ENCODE data around the gene FTMT. TPM values are rescaled to one million over a fixed set of nuclear protein-coding genes. Genes with fewer than 3 reads are reported as not detected.

The FTMT gene
- polyA plus RNA-seq, 1 experiment: not detected

GRCh38 chr5:121873409-121873808 lies 21.7 kb downstream of the FTMT start:
- TF ChIP-seq CTCF (IDR thresholded peaks at IDR 0.05; ENCODE audit: insufficient read depth, low read depth, low read length): no peak
- no peaks in the 10 kb centered on the region for H3K27me3 ChIP-seq (ENCODE audit: control insufficient read depth, insufficient read depth, low read length)
- CTCF ChIA-PET: no interaction called here
- DNase-seq (ENCODE audit: low read depth): no peak
- POLR2A ChIA-PET: no interaction called here
- H3K4me3 ChIP-seq (ENCODE audit: low read depth, low read length): no peak overlapping the region
- H3K36me3 ChIP-seq (ENCODE audit: control insufficient read depth, insufficient read depth, low read length): no peaks in the 10 kb centered on the region

- CTCF ChIA-PET: no interaction called here
Measured at GRCh38 chr5:121885630-121886029, 33.9 kb downstream of the FTMT start.

GRCh38 chr5:121887727-121888126 lies 36.0 kb downstream of the FTMT start:
- no peak overlapping the region for H3K4me3 ChIP-seq (ENCODE audit: low read depth, low read length)
- no peak for DNase-seq (ENCODE audit: low read depth)
- no peaks in the 10 kb centered on the region for H3K27me3 ChIP-seq (ENCODE audit: control insufficient read depth, insufficient read depth, low read length)
- ChIA-PET POLR2A (no interaction called here), CTCF (no interaction called here)
- H3K36me3 ChIP-seq (ENCODE audit: control insufficient read depth, insufficient read depth, low read length): no peaks in the 10 kb centered on the region
- TF ChIP-seq CTCF (IDR thresholded peaks at IDR 0.05; ENCODE audit: insufficient read depth, low read depth, low read length): no peak

More at GRCh38 chr5:121885630-121886029, 33.9 kb downstream of the FTMT start:
- POLR2A ChIA-PET: no interaction called here
- TF ChIP-seq CTCF (IDR thresholded peaks at IDR 0.05; ENCODE audit: insufficient read depth, low read depth, low read length): no peak
- no peak for DNase-seq (ENCODE audit: low read depth)
- no peaks in the 10 kb centered on the region for H3K36me3 ChIP-seq (ENCODE audit: control insufficient read depth, insufficient read depth, low read length)
- H3K4me3 ChIP-seq (ENCODE audit: low read depth, low read length): no peak overlapping the region
- no peaks in the 10 kb centered on the region for H3K27me3 ChIP-seq (ENCODE audit: control insufficient read depth, insufficient read depth, low read length)

GRCh38 chr5:121890297-121890858 lies 38.7 kb downstream of the FTMT start:
- Histone ChIP-seq H3K27me3 (ENCODE audit: control insufficient read depth, insufficient read depth, low read length) (no peaks in the 10 kb centered on the region), H3K36me3 (ENCODE audit: control insufficient read depth, insufficient read depth, low read length) (no peaks in the 10 kb centered on the region), H3K4me3 (ENCODE audit: low read depth, low read length) (no peak overlapping the region)
- POLR2A ChIA-PET: no interaction called here
- CTCF ChIA-PET: interaction anchor here (0.6 to 1.1 kb wide), 3 partner anchors 16 to 59 kb away, joined by 3 read pairs; no protein-coding TSS in a partner anchor
- no peak for DNase-seq (ENCODE audit: low read depth)
- TF ChIP-seq CTCF (IDR thresholded peaks at IDR 0.05; ENCODE audit: insufficient read depth, low read depth, low read length): no peak

- no peak for DNase-seq (ENCODE audit: low read depth)
- Histone ChIP-seq H3K27me3 (ENCODE audit: control insufficient read depth, insufficient read depth, low read length) (no peaks in the 10 kb centered on the region), H3K36me3 (ENCODE audit: control insufficient read depth, insufficient read depth, low read length) (no peaks in the 10 kb centered on the region), H3K4me3 (ENCODE audit: low read depth, low read length) (no peak overlapping the region)
- ChIA-PET CTCF (interaction anchor here (1.5 kb wide), 1 partner anchor 53 kb away, joined by 4 read pairs; no protein-coding TSS in a partner anchor), POLR2A (no interaction called here)
- no peak for TF ChIP-seq CTCF (IDR thresholded peaks at IDR 0.05; ENCODE audit: insufficient read depth, low read depth, low read length)
Measured at GRCh38 chr5:121897341-121897740, 45.7 kb downstream of the FTMT start.

Data from BJ (cell line).